Sigmoid colon (tissue), 4 donors: ENCODE data around the gene ARHGAP28.

Experiments used
- CTCF ChIP-seq, 4 experiments: fragments of 450-650 bp in 3 of 4; fragments of 200-600 bp in 1 of 4; IDR thresholded peaks; one replicate each; pipeline ENCODE4 v1.5.1; 2016 to 2019; ENCODE audit warnings: antibody characterized with exemption in 4 of 4, mild to moderate bottlenecking in 3 of 4, moderate library complexity in 2 of 4
- EP300 ChIP-seq, 4 donors: sonication (generic); formaldehyde crosslinking; IDR thresholded peaks; one replicate each; pipeline ENCODE4 v1.6.1; 2017; ENCODE audit warnings: antibody characterized with exemption in 4 of 4
- POLR2A ChIP-seq, 2 donors: fragments of 450-650 bp; IDR thresholded peaks; one replicate each; pipeline ENCODE4 v1.6.1; 2016; ENCODE audit warnings: antibody characterized with exemption in 2 of 2, mild to moderate bottlenecking in 2 of 2, moderate library complexity in 2 of 2
- POLR2AphosphoS5 ChIP-seq, 4 donors: sonication (generic); formaldehyde crosslinking; IDR thresholded peaks; one replicate each; pipeline ENCODE4 v1.6.1; 2017; ENCODE audit warnings: antibody characterized with exemption in 4 of 4

- TF ChIP-seq CTCF (IDR thresholded peaks at IDR 0.05) (no peak), POLR2A (IDR thresholded peaks at IDR 0.05) (no peak), POLR2AphosphoS5 (IDR thresholded peaks at IDR 0.05) (no peak), EP300 (IDR thresholded peaks at IDR 0.05) (no peak)
These were observed 28.4 kb downstream of the ARHGAP28 start for GRCh38 chr18:6757931-6758330.
